ENCODE results near the gene RNF181.
A peak's percentile ranks its signal among the peaks of the same experiment; 100 is the strongest.
"Not testable (repeated sequence)": the region's sequence is repeated elsewhere in the genome, so short reads cannot be mapped to it uniquely, and the experiment has no call there.

RNF181 gene

DNA sequence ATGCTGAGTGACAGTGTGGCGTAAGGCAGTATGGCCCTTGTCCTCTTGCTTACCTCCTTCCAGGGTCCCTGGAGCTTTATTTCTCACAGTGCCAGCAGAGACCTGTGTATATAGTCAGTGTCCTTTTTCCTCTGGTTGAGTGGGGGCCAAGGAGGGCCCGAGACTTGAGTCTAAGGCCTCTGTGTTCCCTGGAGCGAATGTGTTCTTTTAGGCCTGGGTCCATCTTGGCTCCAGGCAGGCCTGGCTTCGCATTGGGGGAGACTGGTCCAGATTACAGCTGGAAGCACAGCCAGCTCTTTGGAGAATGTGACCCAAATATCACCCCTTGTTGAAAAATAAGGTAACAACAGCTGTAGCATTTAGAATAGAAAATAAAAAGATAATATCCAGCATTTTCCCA, 6.4 kb upstream of the RNF181 start:
- no peak overlapping the region for H3K4me3 ChIP-seq (ENCODE audit: low read length)
- DNase-seq (ENCODE audit: low read depth): no peak
- no peak for TF ChIP-seq CTCF (IDR thresholded peaks at IDR 0.05; ENCODE audit: insufficient read depth, low read depth, low read length, missing control alignments)

DNA sequence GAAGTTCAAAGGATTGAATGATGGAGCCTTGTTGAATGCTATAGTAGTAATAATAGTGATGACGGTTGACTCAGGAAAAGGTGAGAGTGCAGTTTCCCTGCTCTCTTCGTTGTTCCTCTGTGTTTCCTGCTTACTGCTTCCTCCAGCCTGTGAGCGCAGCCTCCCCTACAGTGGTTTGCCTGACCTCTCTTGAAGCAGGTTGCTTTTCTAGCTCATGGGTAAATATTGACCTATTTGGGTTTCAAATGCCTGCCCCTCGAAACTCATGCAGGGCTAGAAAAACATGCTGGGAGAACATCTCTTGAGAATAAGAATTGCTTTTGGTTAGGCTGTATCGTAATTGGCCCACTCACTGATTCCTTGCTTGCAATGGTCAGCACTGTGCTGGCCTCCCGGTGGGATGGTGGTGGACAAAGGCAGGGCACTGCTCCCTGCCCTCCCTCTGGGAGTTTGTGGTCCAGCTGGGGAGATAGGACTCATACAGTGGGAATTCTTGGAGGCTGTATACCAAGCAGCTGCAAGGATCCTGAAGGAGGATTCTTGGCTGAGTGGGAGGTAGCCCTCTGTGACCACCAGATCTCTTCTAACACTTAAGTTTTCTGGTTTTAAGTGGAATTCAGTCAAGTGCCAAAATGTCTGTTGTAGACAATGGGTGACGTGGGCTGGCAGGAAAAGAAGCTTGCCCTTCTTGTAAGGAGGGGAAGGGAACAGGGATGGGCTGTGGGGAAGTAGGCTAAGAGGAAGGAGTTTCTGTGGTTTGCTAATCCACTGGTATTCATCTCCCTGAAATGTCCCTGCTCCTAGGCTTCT, 5.4 kb upstream of the RNF181 start:
- H3K4me3 ChIP-seq (ENCODE audit: low read length): no peak overlapping the region
- TF ChIP-seq CTCF (IDR thresholded peaks at IDR 0.05; ENCODE audit: insufficient read depth, low read depth, low read length, missing control alignments): no peak
- DNase-seq (ENCODE audit: low read depth): peak; percentile 68

- no peak overlapping the region for H3K4me3 ChIP-seq (ENCODE audit: low read length)
- TF ChIP-seq CTCF (IDR thresholded peaks at IDR 0.05; ENCODE audit: insufficient read depth, low read depth, low read length, missing control alignments): no peak
- DNase-seq (ENCODE audit: low read depth): no peak
Observed at GRCh38 chr2:85590950-85591349, 4.6 kb upstream of the RNF181 start.

DNA sequence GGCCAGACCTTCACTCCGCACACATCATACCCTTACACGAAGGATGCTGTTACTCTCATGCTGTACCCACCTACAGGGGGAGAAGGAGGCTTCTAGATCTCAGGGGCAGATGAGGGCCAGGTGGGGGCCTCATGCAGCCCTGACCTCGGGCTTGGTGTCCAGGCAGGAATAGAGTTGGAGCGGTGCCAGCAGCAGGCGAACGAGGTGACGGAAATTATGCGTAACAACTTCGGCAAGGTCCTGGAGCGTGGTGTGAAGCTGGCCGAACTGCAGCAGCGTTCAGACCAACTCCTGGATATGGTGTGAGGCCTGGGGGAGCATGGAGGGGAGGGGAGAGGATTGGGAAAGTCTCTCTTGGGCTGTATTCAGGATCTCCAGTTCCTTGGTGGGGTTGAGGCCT, 4.0 kb upstream of the RNF181 start:
- TF ChIP-seq CTCF (IDR thresholded peaks at IDR 0.05; ENCODE audit: insufficient read depth, low read depth, low read length, missing control alignments): no peak

DNA sequence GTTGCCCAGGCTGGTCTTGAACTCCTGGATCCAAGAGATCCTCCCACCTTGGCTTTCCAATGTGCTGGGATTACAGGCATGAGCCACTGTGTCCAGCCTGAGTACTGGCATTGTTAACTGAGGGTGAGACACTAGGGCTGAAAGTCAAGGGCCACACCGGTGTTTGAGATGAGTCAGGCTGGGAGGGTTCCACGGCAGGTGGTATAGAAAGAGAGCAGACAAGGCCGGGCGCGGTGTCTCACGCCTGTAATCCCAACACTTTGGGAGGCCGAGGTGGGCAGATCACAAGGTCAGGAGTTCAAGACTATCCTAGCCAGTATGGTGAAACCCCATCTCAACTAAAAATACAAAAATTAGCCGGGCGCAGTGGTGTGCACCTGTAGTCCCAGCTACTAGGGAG, 3.2 kb upstream of the RNF181 start:
- not testable (repeated sequence) for DNase-seq (ENCODE audit: low read depth); H3K4me3 ChIP-seq (ENCODE audit: low read length)

More for the DNA sequence above, 4.0 kb upstream of the RNF181 start:
- H3K4me3 ChIP-seq (ENCODE audit: low read length): no peak overlapping the region
- no peak for DNase-seq (ENCODE audit: low read depth)

GRCh38 chr2:85593023-85593422, 2.5 kb upstream of the RNF181 start:
- no peak for DNase-seq (ENCODE audit: low read depth)
- no peak overlapping the region for H3K4me3 ChIP-seq (ENCODE audit: low read length)
- TF ChIP-seq CTCF (IDR thresholded peaks at IDR 0.05; ENCODE audit: insufficient read depth, low read depth, low read length, missing control alignments): no peak

GRCh38 chr2:85594715-85595300, 737 bp upstream of the RNF181 start:
- TF ChIP-seq CTCF (IDR thresholded peaks at IDR 0.05; ENCODE audit: insufficient read depth, low read depth, low read length, missing control alignments): no peak
- peak overlapping the region; percentile 90 for H3K4me3 ChIP-seq (ENCODE audit: low read length)
- no peak for DNase-seq (ENCODE audit: low read depth)
